IMR-90 (cell line): Measurements from ENCODE around the gene KATNBL1. TPM values are rescaled to one million over a fixed set of nuclear protein-coding genes. Genes with fewer than 3 reads are reported as not detected.

Source experiments
- RCOR1 ChIP-seq: IDR thresholded peaks from 2 replicates; pipeline ENCODE4 v1.6.1; 2012; ENCODE audit warnings: mild to moderate bottlenecking, low read length, improper control_type of control experiment; ENCODE audit not compliant: insufficient replicate concordance
- polyA plus RNA-seq, 3 experiments: library from polyadenylated mRNA; depleted of rRNA; stranded (reverse); fragments of >200 nt; gene quantifications; 2 replicates each; pipeline ENCODE4 v1.2.3, GENCODE V29; 2012; ENCODE audit warnings: low replicate concordance in 1 of 3
- total RNA-seq: library from RNA; depleted of rRNA; stranded (reverse); fragments of >200 nt; gene quantifications from 2 replicates; pipeline ENCODE4 v1.2.3, GENCODE V29; 2012
- TF ChIP-seq, protein P1 (sequence below): conservative IDR thresholded peaks from 2 replicates; pipeline ENCODE4 v1.5.1; 2012; ENCODE audit warnings: mild to moderate bottlenecking, low read depth, low read length, improper control_type of control experiment
- TF ChIP-seq, protein P2 (sequence below): fragments of 150-350 bp; IDR thresholded peaks from 2 replicates; pipeline ENCODE4 v1.6.1; 2016; ENCODE audit warnings: low read depth, mild to moderate bottlenecking, low read length, moderate library complexity, borderline replicate concordance

Gene KATNBL1
- total and polyA plus RNA-seq, 2 of the 4 experiments (the other 2 are of a cell fraction): 17.1 to 24.0 TPM

- TF ChIP-seq RCOR1: no peak
- TF ChIP-seq, protein P1, sequence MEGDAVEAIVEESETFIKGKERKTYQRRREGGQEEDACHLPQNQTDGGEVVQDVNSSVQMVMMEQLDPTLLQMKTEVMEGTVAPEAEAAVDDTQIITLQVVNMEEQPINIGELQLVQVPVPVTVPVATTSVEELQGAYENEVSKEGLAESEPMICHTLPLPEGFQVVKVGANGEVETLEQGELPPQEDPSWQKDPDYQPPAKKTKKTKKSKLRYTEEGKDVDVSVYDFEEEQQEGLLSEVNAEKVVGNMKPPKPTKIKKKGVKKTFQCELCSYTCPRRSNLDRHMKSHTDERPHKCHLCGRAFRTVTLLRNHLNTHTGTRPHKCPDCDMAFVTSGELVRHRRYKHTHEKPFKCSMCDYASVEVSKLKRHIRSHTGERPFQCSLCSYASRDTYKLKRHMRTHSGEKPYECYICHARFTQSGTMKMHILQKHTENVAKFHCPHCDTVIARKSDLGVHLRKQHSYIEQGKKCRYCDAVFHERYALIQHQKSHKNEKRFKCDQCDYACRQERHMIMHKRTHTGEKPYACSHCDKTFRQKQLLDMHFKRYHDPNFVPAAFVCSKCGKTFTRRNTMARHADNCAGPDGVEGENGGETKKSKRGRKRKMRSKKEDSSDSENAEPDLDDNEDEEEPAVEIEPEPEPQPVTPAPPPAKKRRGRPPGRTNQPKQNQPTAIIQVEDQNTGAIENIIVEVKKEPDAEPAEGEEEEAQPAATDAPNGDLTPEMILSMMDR: peak; percentile 95
- TF ChIP-seq, protein P2, sequence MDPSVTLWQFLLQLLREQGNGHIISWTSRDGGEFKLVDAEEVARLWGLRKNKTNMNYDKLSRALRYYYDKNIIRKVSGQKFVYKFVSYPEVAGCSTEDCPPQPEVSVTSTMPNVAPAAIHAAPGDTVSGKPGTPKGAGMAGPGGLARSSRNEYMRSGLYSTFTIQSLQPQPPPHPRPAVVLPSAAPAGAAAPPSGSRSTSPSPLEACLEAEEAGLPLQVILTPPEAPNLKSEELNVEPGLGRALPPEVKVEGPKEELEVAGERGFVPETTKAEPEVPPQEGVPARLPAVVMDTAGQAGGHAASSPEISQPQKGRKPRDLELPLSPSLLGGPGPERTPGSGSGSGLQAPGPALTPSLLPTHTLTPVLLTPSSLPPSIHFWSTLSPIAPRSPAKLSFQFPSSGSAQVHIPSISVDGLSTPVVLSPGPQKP: no peak
Observed at GRCh38 chr15:34209421-34210282, at the start of gene KATNBL1 (continued).
